ENCODE measurements around the gene ACOT13. TPM values are rescaled to one million over a fixed set of nuclear protein-coding genes. Genes with fewer than 3 reads are reported as not detected.

ACOT13 gene
- total RNA-seq, 1 experiment from 2014 or later: 33.5 TPM

DNA sequence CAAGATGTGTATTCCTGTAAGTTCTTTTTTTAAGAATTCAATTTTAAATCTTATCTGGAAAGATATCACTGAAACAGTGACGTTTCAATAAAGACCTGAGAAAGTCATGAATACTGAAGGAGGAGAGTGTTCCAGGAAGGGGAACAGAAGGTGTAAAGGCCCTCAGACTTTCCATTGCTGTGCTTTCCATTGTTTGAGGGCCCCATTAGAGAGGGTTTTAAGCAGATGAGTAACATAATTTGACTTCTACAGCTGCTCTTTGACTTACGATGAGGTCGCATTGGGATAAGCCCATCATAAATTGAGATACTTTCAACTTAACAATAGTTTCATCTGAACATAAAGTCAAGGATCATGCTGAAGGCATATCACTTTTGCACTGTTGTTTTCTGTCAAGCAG is 24.7 kb downstream of the ACOT13 start:
- ChIA-PET RAD21 (ENCODE audit: low non-redundant PET in 1 of 2, low total read pairs in 2 of 2, uncharacterized antibody in 2 of 2, unreplicated experiment in 2 of 2) (no interaction called here), POLR2A (no interaction called here), CTCF (no interaction called here)
- TF ChIP-seq, protein P1, sequence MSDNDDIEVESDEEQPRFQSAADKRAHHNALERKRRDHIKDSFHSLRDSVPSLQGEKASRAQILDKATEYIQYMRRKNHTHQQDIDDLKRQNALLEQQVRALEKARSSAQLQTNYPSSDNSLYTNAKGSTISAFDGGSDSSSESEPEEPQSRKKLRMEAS (IDR thresholded peaks at IDR 0.05): no peak
- TF ChIP-seq JUND (IDR thresholded peaks at IDR 0.05) (no peak), ZFX (IDR thresholded peaks at IDR 0.05) (no peak), EZH2 (IDR thresholded peaks at IDR 0.05) (no peak)
- H4K20me1 ChIP-seq (ENCODE audit: insufficient read depth): no peaks in the 10 kb centered on the region
- H3K4me3 ChIP-seq (replicated peaks in 1 of 2; ENCODE audit: low read depth in 1 of 2, low read length in 2 of 2): no peak overlapping the region
- no peaks in the 10 kb centered on the region for H3K9me2 ChIP-seq (ENCODE audit: insufficient read depth)
- no TSS peak for BruUV-seq (replicated peaks)
- H3K4me1 ChIP-seq (ENCODE audit: control insufficient read depth in 1 of 2, insufficient read depth in 2 of 2, low read length in 2 of 2): no peaks in the 10 kb centered on the region
- no peak overlapping the region for H3K4me2 ChIP-seq (ENCODE audit: low read length)
- DNase-seq (ENCODE audit: low read depth, low spot score) (no peak), ATAC-seq (no peak)
- intact Hi-C loops (cut with micrococcal nuclease): no loop called here
- no peaks in the 10 kb centered on the region for H3K79me2 ChIP-seq (ENCODE audit: insufficient read depth, low read length)
- no peaks in the 10 kb centered on the region for H3K27me3 ChIP-seq (ENCODE audit: insufficient read depth, low read length)
- no peak overlapping the region for H2AFZ ChIP-seq (ENCODE audit: low read depth, low read length, poor library complexity, severe bottlenecking)
- no peak overlapping the region for H3K9ac ChIP-seq (ENCODE audit: low read length)
- H3K9me3 ChIP-seq (ENCODE audit: control insufficient read depth in 1 of 2, insufficient read depth in 1 of 2, low read depth in 1 of 2, low read length in 2 of 2): no peaks in the 10 kb centered on the region
- no peaks in the 10 kb centered on the region for H3K36me3 ChIP-seq (ENCODE audit: control insufficient read depth in 1 of 2, insufficient read depth in 2 of 2, low read length in 2 of 2)
- H3K27ac ChIP-seq (ENCODE audit: low read depth, low read length): no peak overlapping the region

DNA sequence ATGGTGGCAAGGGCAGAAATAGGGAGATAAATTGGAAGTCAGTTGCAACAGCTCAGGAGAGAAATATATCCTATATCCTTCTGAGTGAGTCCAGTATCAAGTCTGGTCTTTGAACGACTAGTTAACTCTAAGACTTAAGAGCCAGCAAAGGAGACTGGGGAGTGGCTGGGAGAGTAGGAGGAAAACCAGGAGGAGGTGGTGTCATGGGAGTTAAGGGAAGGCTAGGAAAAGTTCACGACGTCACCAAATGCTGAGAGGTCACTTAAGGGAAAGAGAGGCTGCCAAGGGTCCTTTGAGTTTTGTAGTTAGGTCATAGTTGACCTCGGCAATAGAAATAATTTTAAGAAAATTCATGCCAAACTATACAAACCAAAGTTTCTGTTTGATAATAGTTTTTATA is 25.1 kb downstream of the ACOT13 start:
- Histone ChIP-seq H3K36me3 (ENCODE audit: control insufficient read depth in 1 of 2, insufficient read depth in 2 of 2, low read length in 2 of 2) (no peaks in the 10 kb centered on the region), H3K9me3 (ENCODE audit: control insufficient read depth in 1 of 2, insufficient read depth in 1 of 2, low read depth in 1 of 2, low read length in 2 of 2) (no peaks in the 10 kb centered on the region), H3K9me2 (ENCODE audit: insufficient read depth) (no peaks in the 10 kb centered on the region), H2AFZ (ENCODE audit: low read depth, low read length, poor library complexity, severe bottlenecking) (no peak overlapping the region), H3K4me2 (ENCODE audit: low read length) (no peak overlapping the region), H3K27ac (ENCODE audit: low read depth, low read length) (no peak overlapping the region), H3K4me1 (ENCODE audit: control insufficient read depth in 1 of 2, insufficient read depth in 2 of 2, low read length in 2 of 2) (no peaks in the 10 kb centered on the region), H3K27me3 (ENCODE audit: insufficient read depth, low read length) (no peaks in the 10 kb centered on the region), H3K9ac (ENCODE audit: low read length) (no peak overlapping the region), H3K79me2 (ENCODE audit: insufficient read depth, low read length) (no peaks in the 10 kb centered on the region), H3K4me3 (replicated peaks in 1 of 2; ENCODE audit: low read depth in 1 of 2, low read length in 2 of 2) (no peak overlapping the region), H4K20me1 (ENCODE audit: insufficient read depth) (no peaks in the 10 kb centered on the region)
- ChIA-PET RAD21 (ENCODE audit: low non-redundant PET in 1 of 2, low total read pairs in 2 of 2, uncharacterized antibody in 2 of 2, unreplicated experiment in 2 of 2) (no interaction called here), POLR2A (no interaction called here), CTCF (no interaction called here)
- no peak for ATAC-seq
- intact Hi-C loops (cut with micrococcal nuclease): no loop called here
- TF ChIP-seq JUND (IDR thresholded peaks at IDR 0.05) (no peak), SP1 (IDR thresholded peaks at IDR 0.05; ENCODE audit: low read depth) (no peak), SIN3A (IDR thresholded peaks at IDR 0.05; ENCODE audit: low read depth) (no peak), CBX3 (IDR thresholded peaks at IDR 0.05; ENCODE audit: low read depth) (no peak), TCF7L2 (IDR thresholded peaks at IDR 0.05; ENCODE audit: borderline replicate concordance, extremely low read depth, insufficient read depth, insufficient read length) (no peak), EZH2phosphoT487 (IDR thresholded peaks at IDR 0.05; ENCODE audit: borderline replicate concordance) (no peak), POLR2AphosphoS5 (IDR thresholded peaks at IDR 0.05; ENCODE audit: low read depth, low read length) (no peak)
- TF ChIP-seq, protein P2, sequence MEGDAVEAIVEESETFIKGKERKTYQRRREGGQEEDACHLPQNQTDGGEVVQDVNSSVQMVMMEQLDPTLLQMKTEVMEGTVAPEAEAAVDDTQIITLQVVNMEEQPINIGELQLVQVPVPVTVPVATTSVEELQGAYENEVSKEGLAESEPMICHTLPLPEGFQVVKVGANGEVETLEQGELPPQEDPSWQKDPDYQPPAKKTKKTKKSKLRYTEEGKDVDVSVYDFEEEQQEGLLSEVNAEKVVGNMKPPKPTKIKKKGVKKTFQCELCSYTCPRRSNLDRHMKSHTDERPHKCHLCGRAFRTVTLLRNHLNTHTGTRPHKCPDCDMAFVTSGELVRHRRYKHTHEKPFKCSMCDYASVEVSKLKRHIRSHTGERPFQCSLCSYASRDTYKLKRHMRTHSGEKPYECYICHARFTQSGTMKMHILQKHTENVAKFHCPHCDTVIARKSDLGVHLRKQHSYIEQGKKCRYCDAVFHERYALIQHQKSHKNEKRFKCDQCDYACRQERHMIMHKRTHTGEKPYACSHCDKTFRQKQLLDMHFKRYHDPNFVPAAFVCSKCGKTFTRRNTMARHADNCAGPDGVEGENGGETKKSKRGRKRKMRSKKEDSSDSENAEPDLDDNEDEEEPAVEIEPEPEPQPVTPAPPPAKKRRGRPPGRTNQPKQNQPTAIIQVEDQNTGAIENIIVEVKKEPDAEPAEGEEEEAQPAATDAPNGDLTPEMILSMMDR (IDR thresholded peaks at IDR 0.05 in 2 of 3, conservative IDR thresholded peaks at IDR 0.05 in 1 of 3; ENCODE audit: borderline replicate concordance in 1 of 3, insufficient read depth in 1 of 3, low read depth in 2 of 3, low read length in 2 of 3): no peak
- TF ChIP-seq, protein P3, sequence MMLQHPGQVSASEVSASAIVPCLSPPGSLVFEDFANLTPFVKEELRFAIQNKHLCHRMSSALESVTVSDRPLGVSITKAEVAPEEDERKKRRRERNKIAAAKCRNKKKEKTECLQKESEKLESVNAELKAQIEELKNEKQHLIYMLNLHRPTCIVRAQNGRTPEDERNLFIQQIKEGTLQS (IDR thresholded peaks at IDR 0.05): no peak
- TF ChIP-seq, protein P1 (IDR thresholded peaks at IDR 0.05): no peak
- no TSS peak for BruUV-seq (replicated peaks)
- DNase-seq (ENCODE audit: low read depth, low spot score): no peak
